H54 (cell line): ENCODE data around the gene SLC30A3.

Experiments
- DNase-seq: peaks from one replicate; pipeline ENCODE4 v3.0.0; 2011; ENCODE audit warnings: low spot score, mixed read lengths; ENCODE audit not compliant: insufficient read length
- FAIRE-seq: peaks from 3 replicates; lab custom pipeline; 2011; peaks lifted over from hg19 to GRCh38; lab: Jason Lieb, UNC
- POLR2A ChIP-seq: IDR thresholded peaks from 2 replicates; pipeline ENCODE4 v1.6.1; 2011; ENCODE audit warnings: low read depth, mild to moderate bottlenecking, low read length

The SLC30A3 gene

DNA sequence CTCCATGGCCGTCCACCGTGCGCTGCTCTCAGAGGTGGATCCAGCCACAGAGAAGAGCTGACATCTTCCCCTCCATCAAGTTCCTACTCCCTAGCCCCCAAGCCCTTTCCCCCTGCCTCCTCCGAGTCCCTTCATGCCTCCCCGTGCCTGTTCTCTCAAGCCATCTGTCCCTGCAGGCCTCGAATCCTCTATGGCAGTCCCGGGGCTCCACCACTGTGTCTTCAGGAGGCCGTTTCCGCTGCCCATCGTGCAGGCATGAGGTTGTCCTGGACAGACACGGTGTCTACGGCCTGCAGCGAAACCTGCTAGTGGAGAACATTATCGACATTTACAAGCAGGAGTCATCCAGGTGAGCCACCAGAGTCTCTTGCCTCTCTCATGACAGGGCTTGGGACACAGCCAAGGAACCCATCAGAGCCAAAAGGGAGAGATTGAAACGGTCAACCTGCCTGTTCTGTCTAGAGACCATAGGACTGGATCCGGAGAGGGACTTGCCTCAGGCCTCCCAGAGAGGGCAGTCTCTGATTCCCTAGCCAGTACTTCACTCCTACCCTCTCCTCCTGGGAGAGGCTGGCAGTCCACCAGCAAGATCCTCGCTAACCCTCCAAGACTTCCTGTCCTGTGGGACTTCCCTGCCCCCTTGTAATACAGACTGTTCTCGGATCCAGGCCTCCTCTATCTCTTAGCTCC lies 35.7 kb upstream of the SLC30A3 start:
- DNase-seq, result no peak
- no peak for FAIRE-seq
- no peak for TF ChIP-seq POLR2A

DNA sequence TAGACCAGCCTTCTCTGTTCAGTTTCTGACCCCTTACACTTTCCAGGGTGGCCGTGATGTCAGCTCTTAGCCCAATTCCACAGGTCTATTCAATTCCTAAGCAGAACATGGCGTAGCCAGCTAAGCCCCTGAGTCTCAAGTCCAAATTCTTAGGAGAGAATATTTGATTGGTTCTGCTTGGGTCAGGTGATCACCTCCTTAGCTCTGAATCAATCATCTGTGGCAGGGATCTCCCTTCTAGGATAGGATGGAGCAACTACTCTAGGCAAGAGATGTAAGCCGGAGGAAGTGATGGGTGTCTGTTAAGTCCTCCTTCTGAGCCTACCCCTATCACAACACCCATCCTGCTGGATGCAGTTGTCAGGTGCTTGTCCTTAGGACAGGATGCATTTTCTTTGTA lies 34.3 kb upstream of the SLC30A3 start:
- FAIRE-seq (no peak), DNase-seq (no peak)
- TF ChIP-seq POLR2A, result no peak

DNA sequence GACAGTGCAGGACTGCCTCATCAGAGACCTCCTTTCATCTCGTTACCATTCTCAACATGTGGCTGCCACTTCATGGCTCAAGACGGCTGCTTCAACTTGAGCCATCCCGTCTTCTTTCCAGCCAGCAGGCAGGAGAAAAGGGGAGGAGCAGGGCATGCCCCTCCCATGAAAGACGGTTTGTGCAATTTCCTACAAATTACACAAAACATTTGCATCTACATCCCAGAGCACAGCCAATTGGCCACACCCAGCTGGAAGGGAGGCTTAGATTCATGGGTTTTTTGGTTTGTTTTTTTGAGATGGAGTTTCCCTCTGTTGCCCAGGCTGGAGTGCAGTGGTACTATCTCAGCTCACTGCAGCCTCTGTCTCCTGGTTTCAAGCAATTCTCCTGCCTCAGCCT lies 33.6 kb upstream of the SLC30A3 start:
- TF ChIP-seq POLR2A, result no peak
- DNase-seq (no peak), FAIRE-seq (no peak)

DNA sequence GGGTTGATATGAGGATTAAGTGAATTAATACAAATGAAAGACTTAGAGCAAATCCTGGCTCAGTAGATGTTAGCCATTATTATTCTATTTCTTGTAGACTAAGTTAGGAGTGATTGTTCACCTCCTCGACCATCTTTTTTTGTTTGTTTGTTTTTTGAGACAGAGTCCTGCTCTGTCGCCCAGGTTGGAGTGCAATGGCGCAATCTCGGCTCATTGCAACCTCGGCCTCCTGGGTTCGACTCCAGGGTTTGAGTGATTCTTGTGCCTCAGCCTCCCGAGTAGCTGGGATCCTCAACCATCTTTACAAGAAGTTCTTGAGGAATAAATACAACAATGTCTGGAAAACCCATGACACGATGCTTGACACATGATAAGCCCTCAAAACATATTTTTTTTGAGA lies 32.1 kb upstream of the SLC30A3 start:
- no peak for DNase-seq
- no peak for FAIRE-seq
- no peak for TF ChIP-seq POLR2A

DNA sequence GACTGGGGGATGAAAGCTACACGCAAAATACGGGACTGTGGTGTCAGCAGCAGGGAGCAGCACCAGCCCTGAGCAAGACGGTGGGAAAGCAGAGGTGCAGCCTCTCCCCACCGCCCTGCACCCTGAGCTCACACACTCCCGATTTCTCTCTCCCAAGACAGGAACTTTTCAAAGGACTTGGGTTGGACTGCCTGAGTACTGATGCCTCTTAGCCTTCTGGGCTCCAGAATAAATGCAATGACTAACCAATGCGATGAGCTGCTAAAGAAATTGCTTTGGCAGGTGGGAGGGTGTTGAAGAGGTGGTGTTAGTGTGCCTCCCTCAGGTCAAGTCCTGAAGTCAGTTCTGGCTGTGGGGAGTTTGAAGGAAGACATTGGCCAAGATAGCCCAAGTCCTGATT lies 29.0 kb upstream of the SLC30A3 start:
- FAIRE-seq (no peak), DNase-seq (no peak)
- TF ChIP-seq POLR2A, result no peak

DNA sequence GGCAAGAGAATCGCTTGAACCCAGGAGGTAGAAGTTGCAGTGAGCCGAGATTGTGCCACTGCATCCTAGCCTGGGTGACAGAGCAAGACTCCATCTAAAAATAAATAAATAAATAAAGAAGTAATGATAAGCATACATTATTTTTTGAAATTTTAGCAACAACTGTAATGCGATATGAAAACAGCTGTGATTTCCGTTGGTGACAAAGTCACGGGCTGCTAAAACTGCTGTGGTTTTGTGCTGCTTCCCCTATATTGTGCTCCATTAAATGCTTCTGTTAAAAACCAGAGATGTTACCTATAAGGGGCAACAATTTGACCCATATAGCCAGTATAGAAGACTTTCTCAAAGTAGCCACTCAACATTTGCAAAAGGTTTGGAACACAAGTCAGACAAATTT lies 27.7 kb upstream of the SLC30A3 start:
- DNase-seq, result no peak
- no peak for TF ChIP-seq POLR2A
- FAIRE-seq, result no peak

DNA sequence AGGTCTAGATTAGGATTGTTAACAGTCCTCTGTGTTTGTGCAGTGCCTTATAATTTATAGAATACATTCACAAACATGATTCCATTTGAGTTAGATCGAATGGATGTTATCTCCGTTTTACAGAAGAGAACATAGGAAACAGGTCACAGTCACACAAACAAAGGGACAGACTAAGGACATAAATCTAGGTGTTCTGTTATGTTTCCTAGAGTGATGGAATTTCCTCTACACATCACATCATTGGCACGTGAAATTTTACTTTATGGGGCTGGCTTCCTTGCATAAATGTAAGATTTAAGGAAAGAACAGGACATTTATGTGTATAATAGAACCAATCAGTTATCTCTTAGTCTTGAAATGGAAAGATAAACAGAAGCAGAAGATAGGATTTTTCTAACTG lies 25.8 kb upstream of the SLC30A3 start:
- DNase-seq (no peak), FAIRE-seq (no peak)
- TF ChIP-seq POLR2A, result no peak

DNA sequence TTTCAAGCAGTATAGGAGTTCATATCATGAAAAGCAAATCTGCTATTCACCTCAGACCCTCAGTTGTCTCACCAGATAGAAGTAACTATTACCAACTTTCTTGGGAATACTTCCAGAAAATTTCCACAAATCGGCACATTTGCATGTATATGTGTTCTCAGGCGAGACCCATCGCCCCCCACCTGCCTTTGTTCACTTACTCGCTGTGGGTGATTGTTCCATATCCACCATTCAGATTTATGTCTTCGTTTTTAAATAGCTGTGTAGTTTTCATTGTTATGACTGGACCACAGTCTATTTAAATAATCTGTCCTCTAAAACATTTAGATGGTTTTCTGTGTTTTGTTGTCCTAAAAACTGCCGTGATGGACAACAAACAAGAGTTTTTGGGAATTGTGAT lies 22.6 kb upstream of the SLC30A3 start:
- no peak for FAIRE-seq
- no peak for TF ChIP-seq POLR2A
- no peak for DNase-seq

DNA sequence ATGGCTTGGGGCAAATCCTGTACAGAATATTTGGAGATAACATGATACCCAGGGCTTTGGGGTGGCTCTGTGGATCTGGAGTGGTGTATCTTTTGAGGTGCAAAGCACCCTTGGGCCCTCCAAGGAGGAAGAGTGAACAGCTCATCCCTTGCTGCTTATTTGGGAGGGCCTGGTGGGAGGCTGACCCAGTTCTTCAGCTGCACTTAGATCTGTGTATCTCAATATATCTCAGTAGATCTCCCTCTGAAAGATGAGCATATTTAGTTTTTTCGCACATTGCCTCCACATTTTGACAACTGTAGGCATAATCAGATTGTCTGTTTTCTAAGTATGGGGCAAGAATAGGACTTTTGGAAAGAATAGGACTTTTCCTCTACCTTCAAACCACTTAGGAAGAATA lies 22.1 kb upstream of the SLC30A3 start:
- no peak for TF ChIP-seq POLR2A
- no peak for DNase-seq
- no peak for FAIRE-seq

DNA sequence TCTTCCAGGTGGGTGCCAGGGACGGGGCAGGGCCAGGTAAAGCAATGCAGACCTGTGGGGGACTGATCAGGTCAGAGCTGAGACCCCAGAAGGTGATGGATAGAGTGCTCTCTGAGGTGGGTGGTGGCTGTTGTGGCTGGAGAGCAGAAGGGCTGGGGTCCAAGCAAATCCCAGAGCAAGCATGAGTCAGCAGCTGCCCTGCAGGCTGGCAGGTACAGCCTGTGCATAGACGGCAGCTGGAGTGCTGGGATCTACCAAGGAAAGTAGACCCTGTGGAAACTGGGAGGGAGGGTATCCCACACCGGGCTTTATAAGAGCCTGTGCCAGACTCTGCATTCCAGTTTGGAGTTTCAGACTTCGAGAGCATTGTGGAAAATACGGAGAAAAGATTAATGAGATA lies 20.0 kb upstream of the SLC30A3 start:
- FAIRE-seq (no peak), DNase-seq (no peak)
- no peak for TF ChIP-seq POLR2A

DNA sequence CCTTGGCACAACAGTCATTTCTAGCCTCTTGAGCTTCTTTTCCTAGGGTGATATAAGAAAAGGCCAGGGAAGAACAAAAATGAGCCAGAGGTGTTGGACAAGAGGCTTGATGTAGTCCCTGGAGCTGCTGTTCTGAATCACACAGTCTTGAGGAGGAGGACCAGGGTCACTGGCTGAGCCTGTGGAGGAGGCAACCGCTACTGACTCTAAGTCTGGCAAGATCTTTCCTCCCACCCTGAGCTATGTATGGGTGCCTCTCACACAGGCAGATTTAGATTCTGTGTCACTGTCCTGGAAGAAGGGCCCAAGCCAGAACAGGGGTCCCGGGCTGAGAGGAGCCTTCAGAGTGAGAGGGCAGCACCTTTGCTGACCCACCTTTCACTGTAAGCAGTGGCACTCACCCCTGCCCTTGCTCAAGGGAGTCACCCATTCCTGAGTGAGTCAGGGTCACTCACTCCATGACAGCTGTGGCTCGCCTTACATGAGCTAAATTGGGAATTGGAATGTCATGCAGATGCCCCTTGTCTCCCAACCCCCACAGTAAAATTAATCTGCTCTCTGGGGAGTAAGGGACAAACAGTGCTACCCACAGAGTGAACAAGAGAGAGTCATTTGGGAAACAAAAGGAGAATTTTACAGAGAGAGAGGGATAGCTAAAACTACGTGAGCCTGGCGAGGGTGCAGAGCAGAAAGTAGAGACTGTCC lies 19.2 kb upstream of the SLC30A3 start, which contains the start of gene TRIM54:
TSS of gene TRIM54 (plus strand) at position 575 of the 705 bp plus-strand sequence. CDS start 303 bp downstream, outside the sequence.
- DNase-seq (no peak), FAIRE-seq (no peak)
- TF ChIP-seq POLR2A, result no peak

DNA sequence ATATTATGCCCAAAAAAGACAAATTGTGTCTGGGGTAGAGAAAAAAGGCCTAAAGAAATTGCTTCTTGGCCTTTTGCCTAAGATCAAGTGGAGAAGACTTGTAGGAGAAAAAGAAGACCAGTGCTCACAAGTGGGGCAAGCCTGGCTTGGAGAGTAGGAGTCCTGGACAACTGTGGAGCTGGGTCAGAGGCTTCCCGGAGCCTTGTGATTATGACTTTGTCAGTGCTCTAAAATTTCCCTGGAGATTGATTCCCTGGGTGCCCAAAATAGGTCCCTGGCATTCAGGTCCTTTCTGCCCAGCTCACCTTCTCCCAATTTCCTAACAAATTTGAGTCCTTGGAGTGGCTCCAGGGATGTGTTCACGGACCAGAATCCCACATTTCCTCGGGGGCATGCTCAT lies 18.6 kb upstream of the SLC30A3 start:
- TF ChIP-seq POLR2A, result no peak
- FAIRE-seq, result no peak
- no peak for DNase-seq

DNA sequence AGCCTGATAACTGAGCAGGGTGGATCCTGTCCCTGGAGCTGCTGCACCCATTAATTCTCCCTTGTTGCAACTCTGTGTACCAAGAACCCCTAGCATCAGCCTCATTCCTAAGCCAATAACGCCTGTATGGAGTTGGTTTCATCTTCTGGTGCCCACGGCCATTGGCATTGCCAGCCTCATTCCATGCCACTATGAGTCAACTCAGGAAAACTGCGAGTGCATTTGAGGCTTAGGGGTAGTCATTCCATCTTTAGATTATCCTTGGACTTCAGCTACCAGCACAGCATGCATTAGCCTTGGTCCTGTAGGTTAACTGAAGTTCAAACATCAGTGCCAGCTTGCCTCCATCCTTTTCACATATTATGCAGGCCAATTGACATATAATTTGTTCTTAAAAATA lies 18.0 kb upstream of the SLC30A3 start:
- DNase-seq, result no peak
- no peak for TF ChIP-seq POLR2A
- peak; percentile 15 for FAIRE-seq

DNA sequence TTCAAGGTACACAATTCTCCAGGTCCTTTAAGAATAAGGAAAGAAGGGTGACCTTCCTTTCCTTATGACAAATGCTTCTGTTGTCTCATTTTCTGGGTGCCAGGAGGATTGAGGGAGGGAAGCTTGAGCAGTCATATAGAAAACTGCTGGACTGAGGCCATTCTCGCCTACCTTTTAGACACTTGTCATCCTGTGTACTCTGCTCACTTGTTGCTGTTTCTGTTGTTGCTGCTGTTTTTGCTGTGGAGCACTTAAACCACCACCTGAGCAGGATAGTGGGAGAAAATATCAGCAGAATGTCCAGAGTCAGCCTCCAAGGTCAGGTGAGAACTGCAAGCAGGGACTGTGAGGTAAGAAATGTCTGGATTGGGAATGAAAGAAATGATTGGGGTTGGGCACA lies 15.2 kb upstream of the SLC30A3 start:
- TF ChIP-seq POLR2A, result no peak
- DNase-seq (no peak), FAIRE-seq (no peak)
